Hematopoietic multipotent progenitor cell treated with erythropoietin and hydrocortisone succinate and interleukin-3 and kit ligand, for 4 days (in vitro differentiated cells): ENCODE measurements around the gene DNAJC1.
A peak's percentile ranks its signal among the peaks of the same experiment; 100 is the strongest.

ENCODE experiments used
- DNase-seq: peaks from one replicate; pipeline ENCODE4 v3.0.0-alpha.2; 2015

The DNAJC1 gene

DNA sequence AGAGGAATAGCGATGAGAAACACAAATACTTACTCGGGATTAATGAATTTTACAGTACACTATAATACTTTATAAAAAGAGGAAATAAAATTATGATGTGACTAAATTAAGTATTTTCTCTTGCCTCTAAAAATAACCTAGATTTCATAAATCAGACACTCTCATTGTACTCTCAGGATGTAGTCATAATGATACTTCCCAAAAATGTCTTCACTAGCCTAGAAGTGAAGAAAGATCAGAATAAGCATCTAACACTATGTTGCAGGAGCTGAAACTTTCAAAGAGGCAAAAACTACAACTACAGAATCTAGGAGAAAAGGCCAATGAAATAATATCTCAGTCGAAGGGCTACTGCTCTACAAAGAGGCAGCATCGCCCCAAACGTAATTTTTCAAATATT is 49.4 kb downstream of the DNAJC1 start:
- no peak for DNase-seq

GRCh38 chr10:21953585-21954057 is 49.9 kb downstream of the DNAJC1 start:
- DNase-seq: peak; percentile 79

- DNase-seq: no peak
Observed at GRCh38 chr10:21950566-21950965, 53.0 kb downstream of the DNAJC1 start.

GRCh38 chr10:21946946-21947345 is 56.6 kb downstream of the DNAJC1 start:
- DNase-seq: no peak

GRCh38 chr10:21944727-21945386 is 58.7 kb downstream of the DNAJC1 start:
- DNase-seq: no peak

DNA sequence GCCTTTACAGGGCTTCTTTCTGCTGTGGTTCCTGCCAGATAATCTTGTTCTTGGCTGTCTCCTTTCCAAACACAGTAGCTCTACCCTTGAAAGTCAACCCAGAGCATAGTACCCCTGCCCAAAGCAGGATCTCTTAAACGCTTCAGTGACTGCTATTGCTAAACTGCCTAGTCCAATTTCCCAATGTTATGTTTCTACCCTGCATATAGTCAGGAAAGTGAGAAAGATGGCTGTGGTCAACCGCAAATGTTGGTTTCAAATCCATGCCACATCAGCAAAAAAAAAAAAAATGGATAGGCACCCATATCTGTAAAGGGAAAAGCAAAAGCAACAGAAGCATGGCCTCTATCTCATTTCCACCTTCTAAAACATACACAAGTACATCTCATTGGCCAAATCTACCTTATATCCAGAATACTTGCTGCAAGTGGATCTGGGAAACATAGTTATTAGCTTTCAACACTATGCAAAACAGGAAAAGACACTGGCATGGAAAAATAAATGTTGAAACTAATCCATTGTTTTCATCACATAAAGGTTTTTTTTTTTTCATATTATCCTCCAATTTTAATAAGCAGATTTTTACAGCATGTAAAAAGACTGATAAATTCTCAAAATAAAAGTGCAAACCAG is 59.8 kb downstream of the DNAJC1 start:
- DNase-seq: peak; percentile 61

DNA sequence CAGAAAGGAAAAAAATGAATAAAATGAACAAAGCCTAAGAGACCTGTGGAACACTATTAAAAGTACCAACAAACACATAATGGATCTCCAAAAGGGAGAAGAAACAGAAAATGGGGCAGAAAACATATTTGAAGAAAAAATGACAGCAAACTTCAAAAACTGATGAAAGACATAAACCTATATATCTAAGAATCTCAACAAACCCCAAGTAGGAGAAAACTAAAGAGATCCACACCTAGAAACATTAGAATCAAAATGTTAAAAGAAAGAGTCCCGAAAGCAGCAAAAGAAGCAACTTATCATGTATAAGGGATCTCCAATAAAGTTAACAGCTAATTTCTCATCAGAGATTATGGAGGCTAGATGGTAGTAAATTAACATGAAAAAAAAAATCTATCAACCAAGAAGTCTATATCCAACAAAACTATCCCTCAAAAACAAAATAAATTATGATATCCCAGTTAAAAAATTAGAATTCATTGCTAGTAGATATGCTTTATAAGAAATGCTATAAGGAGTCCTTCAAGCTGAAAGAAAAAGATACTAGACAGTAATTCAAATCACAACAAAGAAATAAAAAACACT is 68.0 kb downstream of the DNAJC1 start:
- no peak for DNase-seq

DNA sequence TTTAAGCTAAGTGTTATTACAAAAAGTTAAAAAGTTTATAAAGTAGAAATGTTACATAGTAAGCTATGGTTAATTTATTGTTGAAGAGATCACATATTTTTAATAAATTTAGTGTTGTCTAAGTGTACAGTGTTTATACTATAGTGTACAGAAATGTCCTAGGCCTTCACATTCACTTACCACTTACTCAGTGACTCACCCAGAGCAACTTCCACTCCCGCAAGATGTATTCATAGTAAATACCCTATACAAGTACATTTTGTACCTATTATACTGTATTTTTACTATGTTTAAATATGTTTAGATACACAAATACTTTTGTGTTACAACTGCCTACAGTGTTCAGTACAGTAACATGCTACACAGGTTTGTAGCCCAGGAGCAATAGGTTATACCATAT is 69.2 kb downstream of the DNAJC1 start:
- DNase-seq: no peak

GRCh38 chr10:21929070-21929469 is 74.5 kb downstream of the DNAJC1 start:
- no peak for DNase-seq

- no peak for DNase-seq
Observed at GRCh38 chr10:21927631-21928353, 75.7 kb downstream of the DNAJC1 start.

GRCh38 chr10:21926949-21927348 is 76.6 kb downstream of the DNAJC1 start:
- DNase-seq: peak; percentile 20

- DNase-seq: no peak
Observed at GRCh38 chr10:21926358-21926925, 77.1 kb downstream of the DNAJC1 start.

- DNase-seq: no peak
Observed at GRCh38 chr10:21925851-21926250, 77.7 kb downstream of the DNAJC1 start.

DNA sequence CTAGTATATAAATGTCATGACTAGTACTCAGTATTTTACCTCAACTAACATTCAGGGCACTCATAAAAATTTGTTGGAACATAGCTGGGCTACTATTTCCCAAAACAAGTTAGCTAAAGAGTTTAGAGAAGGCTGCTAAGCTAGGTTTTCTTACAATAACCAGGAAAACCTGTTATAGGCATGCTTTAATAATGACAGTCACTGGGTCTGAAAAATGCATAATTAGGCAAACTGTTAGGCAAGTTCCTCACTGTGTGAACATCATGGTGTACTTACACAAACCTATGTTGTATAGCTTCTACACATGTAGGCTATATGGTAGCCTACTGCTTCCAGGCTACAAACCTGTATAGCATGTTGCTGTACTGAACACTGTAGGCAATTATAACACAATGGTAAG is 79.0 kb downstream of the DNAJC1 start:
- DNase-seq: no peak

DNA sequence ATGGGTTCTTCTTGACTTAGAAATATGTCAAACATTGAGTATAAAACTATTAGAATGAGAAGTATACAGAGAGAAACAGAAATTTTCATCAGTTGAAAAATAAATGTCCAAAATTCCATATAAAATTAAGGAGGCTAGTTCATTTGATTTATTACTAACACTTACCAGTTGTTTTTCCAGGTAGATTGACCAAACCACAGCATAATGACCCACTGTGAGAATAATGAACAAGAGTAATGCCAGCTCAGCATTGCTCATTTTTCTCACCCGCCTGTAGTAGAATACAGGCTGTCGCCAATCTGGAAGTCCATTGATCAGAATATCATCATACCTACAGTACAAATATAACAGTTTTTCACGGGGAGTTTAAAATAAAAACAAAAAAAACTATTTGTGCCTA is 82.9 kb downstream of the DNAJC1 start:
- no peak for DNase-seq

DNA sequence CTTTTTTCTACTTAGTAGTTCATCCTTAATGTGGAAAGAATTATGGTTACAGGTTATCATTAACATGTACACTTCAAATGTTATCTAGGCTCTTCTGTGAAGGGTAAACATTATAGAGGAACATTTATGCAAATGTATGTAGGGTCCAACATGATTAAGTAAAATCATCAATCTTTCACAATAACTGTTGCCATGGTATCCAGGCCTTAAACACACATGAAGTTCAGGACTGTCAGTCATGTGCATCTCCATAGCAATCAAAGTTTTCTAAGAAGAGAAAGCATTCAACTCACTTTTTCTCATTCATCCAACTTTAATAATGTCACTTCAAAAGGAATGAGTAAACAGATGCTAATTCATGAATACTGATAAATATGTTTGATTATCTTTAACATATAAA is 83.6 kb downstream of the DNAJC1 start:
- DNase-seq: peak; percentile 13

DNA sequence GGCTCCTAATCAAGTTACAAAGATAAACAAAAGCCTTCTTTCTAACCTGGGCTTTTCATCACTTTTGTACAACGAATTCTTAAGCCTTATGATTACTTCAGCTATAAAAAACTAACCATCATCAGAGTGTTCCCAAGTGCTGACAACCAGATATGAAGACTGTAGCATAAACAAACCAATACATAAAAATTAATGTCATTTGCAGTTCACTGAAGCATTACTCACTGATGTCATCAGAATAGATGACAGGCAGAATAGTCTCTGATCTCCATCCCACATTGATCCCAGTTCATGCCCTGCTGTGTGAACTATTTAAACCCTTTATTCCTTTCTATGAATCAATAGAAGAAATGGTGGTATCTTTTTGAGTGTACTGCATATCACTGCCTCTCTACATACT is 84.4 kb downstream of the DNAJC1 start:
- DNase-seq: no peak

- DNase-seq: no peak
Observed at GRCh38 chr10:21912625-21913024, 90.9 kb downstream of the DNAJC1 start.

DNA sequence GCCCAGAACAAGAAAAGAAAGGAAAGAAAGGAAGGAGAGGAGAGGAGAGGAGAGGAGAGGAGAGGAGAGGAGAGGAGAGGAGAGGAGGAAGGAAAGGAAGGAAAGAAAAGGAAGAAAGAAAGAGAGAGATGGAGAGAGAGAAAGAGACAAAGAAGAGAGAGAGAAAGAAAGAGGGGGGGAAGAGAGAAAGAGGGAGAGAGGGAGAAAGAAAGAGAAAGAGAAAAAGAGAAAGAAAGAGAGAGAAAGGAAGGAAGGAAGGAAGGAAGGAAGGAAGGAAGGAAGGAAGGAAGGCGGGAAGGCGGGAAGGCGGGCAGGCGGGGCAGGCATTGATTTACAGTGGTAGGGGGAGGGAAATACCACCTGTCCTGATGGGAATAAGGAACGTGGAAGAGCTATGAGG is 92.7 kb downstream of the DNAJC1 start:
- no peak for DNase-seq

- no peak for DNase-seq
Observed at GRCh38 chr10:21907436-21907835, 96.1 kb downstream of the DNAJC1 start.

GRCh38 chr10:21904930-21905329 is 98.6 kb downstream of the DNAJC1 start:
- no peak for DNase-seq

GRCh38 chr10:21899736-21900135 is 103.8 kb downstream of the DNAJC1 start:
- DNase-seq: no peak

DNA sequence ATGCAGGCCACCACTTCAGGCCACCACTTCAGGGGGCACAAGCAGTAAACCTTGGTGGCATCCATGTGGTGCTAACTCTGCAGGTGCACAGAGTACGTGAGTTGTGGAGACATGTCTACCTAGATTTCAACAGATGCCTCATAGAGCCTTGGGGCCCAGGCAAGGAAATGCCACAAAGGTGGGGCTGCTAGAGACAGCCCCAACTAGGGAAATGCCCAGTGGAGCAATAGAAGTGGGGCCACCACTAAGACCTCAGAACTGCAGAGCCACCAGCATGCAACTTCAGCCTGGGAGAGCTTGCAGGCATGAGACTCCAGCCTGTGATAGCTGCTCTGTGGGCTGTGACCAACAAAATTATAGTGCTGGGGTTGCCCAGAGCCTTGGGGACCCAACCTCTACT is 107.6 kb downstream of the DNAJC1 start:
- no peak for DNase-seq
